ENCODE measurements around the gene PTPN20. TPM values are rescaled to one million over a fixed set of nuclear protein-coding genes. Genes with fewer than 3 reads are reported as not detected.

The PTPN20 gene
- total and polyA plus RNA-seq, 2 donors from 2014 or later = 1.9 to 2.6 TPM

GRCh38 chr10:47030191-47030703 is 119.0 kb downstream of the PTPN20 start:
- no peak overlapping the region for H3K9ac ChIP-seq (ENCODE audit: low read length in 3 of 3)
- H3K36me3 ChIP-seq (ENCODE audit: control insufficient read depth in 2 of 3, insufficient read depth in 3 of 3, low read length in 3 of 3) = no peaks in the 10 kb centered on the region
- TF ChIP-seq, protein P1, sequence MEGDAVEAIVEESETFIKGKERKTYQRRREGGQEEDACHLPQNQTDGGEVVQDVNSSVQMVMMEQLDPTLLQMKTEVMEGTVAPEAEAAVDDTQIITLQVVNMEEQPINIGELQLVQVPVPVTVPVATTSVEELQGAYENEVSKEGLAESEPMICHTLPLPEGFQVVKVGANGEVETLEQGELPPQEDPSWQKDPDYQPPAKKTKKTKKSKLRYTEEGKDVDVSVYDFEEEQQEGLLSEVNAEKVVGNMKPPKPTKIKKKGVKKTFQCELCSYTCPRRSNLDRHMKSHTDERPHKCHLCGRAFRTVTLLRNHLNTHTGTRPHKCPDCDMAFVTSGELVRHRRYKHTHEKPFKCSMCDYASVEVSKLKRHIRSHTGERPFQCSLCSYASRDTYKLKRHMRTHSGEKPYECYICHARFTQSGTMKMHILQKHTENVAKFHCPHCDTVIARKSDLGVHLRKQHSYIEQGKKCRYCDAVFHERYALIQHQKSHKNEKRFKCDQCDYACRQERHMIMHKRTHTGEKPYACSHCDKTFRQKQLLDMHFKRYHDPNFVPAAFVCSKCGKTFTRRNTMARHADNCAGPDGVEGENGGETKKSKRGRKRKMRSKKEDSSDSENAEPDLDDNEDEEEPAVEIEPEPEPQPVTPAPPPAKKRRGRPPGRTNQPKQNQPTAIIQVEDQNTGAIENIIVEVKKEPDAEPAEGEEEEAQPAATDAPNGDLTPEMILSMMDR (IDR thresholded peaks at IDR 0.05; ENCODE audit: borderline replicate concordance, extremely low read depth, insufficient read depth) = no peak
- DNase-seq (no peak), FAIRE-seq (no peak)
- no peak overlapping the region for H3K4me3 ChIP-seq (ENCODE audit: low read length in 3 of 3)
- intact Hi-C loops (cut with DNase I) = no loop called here
- H3K27me3 ChIP-seq (ENCODE audit: control insufficient read depth, insufficient read depth, low read length) = no peaks in the 10 kb centered on the region
- no peak overlapping the region for H3K27ac ChIP-seq (ENCODE audit: low read depth in 2 of 2, low read length in 2 of 2)
- H3K9me3 ChIP-seq (ENCODE audit: control insufficient read depth in 2 of 3, insufficient read depth in 1 of 3, low read length in 3 of 3) = no peaks in the 10 kb centered on the region
- no peaks in the 10 kb centered on the region for H3K4me1 ChIP-seq (ENCODE audit: control insufficient read depth in 2 of 3, insufficient read depth in 2 of 3, low read depth in 1 of 3, low read length in 3 of 3)

- TF ChIP-seq, protein P1 (IDR thresholded peaks at IDR 0.05; ENCODE audit: borderline replicate concordance, extremely low read depth, insufficient read depth) = no peak
- intact Hi-C loops (cut with DNase I) = no loop called here
- DNase-seq (no peak), FAIRE-seq (no peak)
- no peak overlapping the region for H3K9ac ChIP-seq (ENCODE audit: low read length in 3 of 3)
- no peaks in the 10 kb centered on the region for H3K27me3 ChIP-seq (ENCODE audit: control insufficient read depth, insufficient read depth, low read length)
- no peak overlapping the region for H3K4me3 ChIP-seq (ENCODE audit: low read length in 3 of 3)
- no peaks in the 10 kb centered on the region for H3K9me3 ChIP-seq (ENCODE audit: control insufficient read depth in 2 of 3, insufficient read depth in 1 of 3, low read length in 3 of 3)
- H3K4me1 ChIP-seq (ENCODE audit: control insufficient read depth in 2 of 3, insufficient read depth in 2 of 3, low read depth in 1 of 3, low read length in 3 of 3) = no peaks in the 10 kb centered on the region
- H3K27ac ChIP-seq (ENCODE audit: low read depth in 2 of 2, low read length in 2 of 2) = no peak overlapping the region
- no peaks in the 10 kb centered on the region for H3K36me3 ChIP-seq (ENCODE audit: control insufficient read depth in 2 of 3, insufficient read depth in 3 of 3, low read length in 3 of 3)
Measured at GRCh38 chr10:47031211-47031900, 120.1 kb downstream of the PTPN20 start.

GRCh38 chr10:47031901-47032465 is 120.8 kb downstream of the PTPN20 start:
- Histone ChIP-seq H3K36me3 (ENCODE audit: control insufficient read depth in 2 of 3, insufficient read depth in 3 of 3, low read length in 3 of 3) (no peaks in the 10 kb centered on the region), H3K4me3 (ENCODE audit: low read length in 3 of 3) (no peak overlapping the region), H3K4me1 (ENCODE audit: control insufficient read depth in 2 of 3, insufficient read depth in 2 of 3, low read depth in 1 of 3, low read length in 3 of 3) (no peaks in the 10 kb centered on the region), H3K9me3 (ENCODE audit: control insufficient read depth in 2 of 3, insufficient read depth in 1 of 3, low read length in 3 of 3) (no peaks in the 10 kb centered on the region), H3K27ac (ENCODE audit: low read depth in 2 of 2, low read length in 2 of 2) (no peak overlapping the region), H3K27me3 (ENCODE audit: control insufficient read depth, insufficient read depth, low read length) (no peaks in the 10 kb centered on the region), H3K9ac (ENCODE audit: low read length in 3 of 3) (no peak overlapping the region)
- TF ChIP-seq, protein P1 (IDR thresholded peaks at IDR 0.05; ENCODE audit: borderline replicate concordance, extremely low read depth, insufficient read depth) = no peak
- FAIRE-seq = no peak
- no peak for DNase-seq
- intact Hi-C loops (cut with DNase I) = no loop called here

Measured in kidney (tissue), 14 donors.